Measurements from ENCODE around the gene KIF26B. TPM values are rescaled to one million over a fixed set of nuclear protein-coding genes. Genes with fewer than 3 reads are reported as not detected.

Gene KIF26B
- total RNA-seq, 6 experiments from 2014 or later, result 0.31 to 0.55 (median 0.35) TPM

DNA sequence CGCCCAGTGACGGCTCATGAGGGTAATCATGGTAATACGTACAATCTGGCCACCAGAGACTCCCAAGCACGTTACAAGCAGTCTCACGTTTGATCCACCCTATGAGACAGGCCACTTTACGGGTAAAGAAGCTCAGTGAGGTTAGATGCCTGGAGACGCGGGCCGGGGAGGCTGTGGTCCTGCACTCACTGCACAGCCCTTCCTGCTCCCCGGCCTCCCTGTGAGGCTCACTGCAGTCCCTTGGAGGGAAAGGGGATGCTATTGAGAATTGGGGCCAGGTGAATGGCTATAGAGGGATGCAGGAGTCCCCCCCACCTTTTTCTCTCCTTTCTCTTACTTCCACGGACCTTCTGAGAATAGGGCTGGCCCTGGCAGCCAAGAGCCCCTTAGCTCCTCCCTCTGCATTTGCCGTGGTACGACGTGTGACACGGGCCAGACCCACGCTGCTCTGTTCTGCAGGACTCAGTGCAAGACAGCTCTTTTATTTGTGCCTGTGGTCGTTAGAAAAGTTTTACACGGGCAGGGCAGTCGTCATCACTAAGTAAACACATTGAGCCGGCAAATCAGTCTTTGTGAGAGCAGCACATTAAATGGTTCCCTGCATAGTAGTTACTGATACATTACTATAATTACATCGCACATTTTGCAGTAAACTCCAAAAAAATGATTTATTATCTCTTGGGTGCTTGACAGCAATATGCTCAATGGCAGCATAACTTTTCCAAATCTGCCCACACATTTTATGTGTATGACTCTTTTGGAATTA, 18.8 kb downstream of the KIF26B start:
- TF ChIP-seq, protein P1, sequence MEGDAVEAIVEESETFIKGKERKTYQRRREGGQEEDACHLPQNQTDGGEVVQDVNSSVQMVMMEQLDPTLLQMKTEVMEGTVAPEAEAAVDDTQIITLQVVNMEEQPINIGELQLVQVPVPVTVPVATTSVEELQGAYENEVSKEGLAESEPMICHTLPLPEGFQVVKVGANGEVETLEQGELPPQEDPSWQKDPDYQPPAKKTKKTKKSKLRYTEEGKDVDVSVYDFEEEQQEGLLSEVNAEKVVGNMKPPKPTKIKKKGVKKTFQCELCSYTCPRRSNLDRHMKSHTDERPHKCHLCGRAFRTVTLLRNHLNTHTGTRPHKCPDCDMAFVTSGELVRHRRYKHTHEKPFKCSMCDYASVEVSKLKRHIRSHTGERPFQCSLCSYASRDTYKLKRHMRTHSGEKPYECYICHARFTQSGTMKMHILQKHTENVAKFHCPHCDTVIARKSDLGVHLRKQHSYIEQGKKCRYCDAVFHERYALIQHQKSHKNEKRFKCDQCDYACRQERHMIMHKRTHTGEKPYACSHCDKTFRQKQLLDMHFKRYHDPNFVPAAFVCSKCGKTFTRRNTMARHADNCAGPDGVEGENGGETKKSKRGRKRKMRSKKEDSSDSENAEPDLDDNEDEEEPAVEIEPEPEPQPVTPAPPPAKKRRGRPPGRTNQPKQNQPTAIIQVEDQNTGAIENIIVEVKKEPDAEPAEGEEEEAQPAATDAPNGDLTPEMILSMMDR (IDR thresholded peaks at IDR 0.05), result no peak
- no peak for TF ChIP-seq POLR2A (IDR thresholded peaks at IDR 0.05)
- H3K9me3 ChIP-seq, result no peaks in the 10 kb centered on the region
- 42% methylated on average over 16 of the region's 21 CpGs for WGBS (ENCODE audit: insufficient coverage, low coverage, low lambda C conversion rate, missing lambda C conversion rate)
- H3K27me3 ChIP-seq, result no peaks in the 10 kb centered on the region
- H3K36me3 ChIP-seq, result no peaks in the 10 kb centered on the region
- DNase-seq, result no peak
- H3K4me3 ChIP-seq, result no peak overlapping the region
- no peak overlapping the region for H3K27ac ChIP-seq
- ATAC-seq, result peak in 3 of 4 donors; percentile 14 to 57 (median 19)
- intact Hi-C loops (cut with DNase I), result no loop called here
- H3K4me1 ChIP-seq, result no peaks in the 10 kb centered on the region

DNA sequence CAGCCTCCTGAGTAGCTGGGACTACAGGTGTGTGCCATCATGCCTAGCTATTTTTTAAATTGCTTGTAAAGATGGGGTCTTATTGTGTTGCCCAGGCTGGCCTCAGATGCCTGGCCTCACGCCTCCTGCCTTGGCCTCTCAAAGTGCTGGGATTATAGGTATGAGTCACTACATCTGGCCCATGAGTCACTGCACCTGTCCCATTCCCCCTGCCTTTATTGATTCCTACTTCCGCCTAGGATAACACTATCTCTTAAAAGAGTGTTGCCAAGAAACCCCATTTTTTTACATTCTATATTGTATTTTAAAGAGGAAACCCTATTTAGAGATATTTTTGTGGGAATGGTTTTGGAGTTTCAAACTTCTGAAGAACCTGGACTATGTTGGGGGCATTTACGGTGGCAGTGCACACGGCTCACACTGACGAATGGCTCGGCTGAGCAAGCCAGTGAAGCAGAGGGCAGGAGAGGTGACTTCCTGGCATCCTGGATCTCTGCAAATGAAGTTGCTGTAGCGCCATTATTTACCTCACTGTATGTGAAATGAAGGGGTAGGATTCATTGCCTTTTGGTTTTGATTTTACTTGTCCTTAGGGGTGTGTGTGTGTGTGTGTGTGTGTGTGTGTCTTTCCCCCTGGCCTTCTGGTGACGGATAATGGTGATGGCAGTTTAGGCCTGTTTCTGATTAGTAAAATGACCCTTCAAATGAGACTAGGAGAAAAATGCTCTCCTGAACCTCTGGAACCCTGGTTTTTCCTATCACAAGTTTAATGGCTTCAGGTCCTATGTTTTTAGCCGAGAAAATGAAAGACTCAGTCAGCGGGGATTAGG, 22.5 kb downstream of the KIF26B start:
- WGBS (ENCODE audit: insufficient coverage, low coverage, low lambda C conversion rate, missing lambda C conversion rate), result 68% methylated on average over 9 of the region's 10 CpGs
- H3K9me3 ChIP-seq, result no peaks in the 10 kb centered on the region
- intact Hi-C loops (cut with DNase I), result no loop called here
- no peaks in the 10 kb centered on the region for H3K4me1 ChIP-seq
- no peaks in the 10 kb centered on the region for H3K36me3 ChIP-seq
- H3K27ac ChIP-seq, result no peak overlapping the region
- TF ChIP-seq, protein P1 (IDR thresholded peaks at IDR 0.05), result no peak
- TF ChIP-seq POLR2A (IDR thresholded peaks at IDR 0.05), result no peak
- DNase-seq, result no peak
- peak in 3 of 4 donors; percentile 25 to 74 (median 38) for ATAC-seq
- no peaks in the 10 kb centered on the region for H3K27me3 ChIP-seq
- no peak overlapping the region for H3K4me3 ChIP-seq

DNA sequence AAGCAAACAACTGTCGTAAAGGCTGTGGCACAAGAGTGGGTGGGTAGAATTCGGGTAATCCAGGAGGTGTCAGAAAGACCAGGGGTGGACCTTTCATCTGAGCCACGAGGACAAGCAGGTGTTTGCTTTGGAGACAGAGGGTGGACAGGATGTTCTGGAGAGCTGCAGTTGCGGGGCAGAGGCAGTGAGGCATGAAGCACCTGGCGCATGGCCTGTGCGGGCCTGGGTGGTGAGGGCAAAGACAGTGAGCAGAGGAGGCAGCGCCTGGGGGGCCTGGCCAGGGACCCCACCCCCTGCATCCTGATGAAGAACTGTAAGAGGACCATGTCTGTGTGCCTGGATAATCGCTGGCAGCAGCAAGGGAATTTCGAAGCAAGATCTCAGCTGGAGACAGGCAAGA, 24.9 kb downstream of the KIF26B start:
- H3K36me3 ChIP-seq, result no peaks in the 10 kb centered on the region
- no peak for TF ChIP-seq POLR2A (IDR thresholded peaks at IDR 0.05)
- TF ChIP-seq, protein P1 (IDR thresholded peaks at IDR 0.05), result no peak
- no peak overlapping the region for H3K27ac ChIP-seq
- intact Hi-C loops (cut with DNase I), result no loop called here
- ATAC-seq (peak in 1 of 4 donors; percentile 23), DNase-seq (no peak)
- H3K4me1 ChIP-seq, result no peaks in the 10 kb centered on the region
- no peak overlapping the region for H3K4me3 ChIP-seq
- H3K9me3 ChIP-seq, result no peaks in the 10 kb centered on the region
- no peaks in the 10 kb centered on the region for H3K27me3 ChIP-seq
- WGBS (ENCODE audit: insufficient coverage, low coverage, low lambda C conversion rate, missing lambda C conversion rate), result 53% methylated on average over 8 of the region's 9 CpGs

DNA sequence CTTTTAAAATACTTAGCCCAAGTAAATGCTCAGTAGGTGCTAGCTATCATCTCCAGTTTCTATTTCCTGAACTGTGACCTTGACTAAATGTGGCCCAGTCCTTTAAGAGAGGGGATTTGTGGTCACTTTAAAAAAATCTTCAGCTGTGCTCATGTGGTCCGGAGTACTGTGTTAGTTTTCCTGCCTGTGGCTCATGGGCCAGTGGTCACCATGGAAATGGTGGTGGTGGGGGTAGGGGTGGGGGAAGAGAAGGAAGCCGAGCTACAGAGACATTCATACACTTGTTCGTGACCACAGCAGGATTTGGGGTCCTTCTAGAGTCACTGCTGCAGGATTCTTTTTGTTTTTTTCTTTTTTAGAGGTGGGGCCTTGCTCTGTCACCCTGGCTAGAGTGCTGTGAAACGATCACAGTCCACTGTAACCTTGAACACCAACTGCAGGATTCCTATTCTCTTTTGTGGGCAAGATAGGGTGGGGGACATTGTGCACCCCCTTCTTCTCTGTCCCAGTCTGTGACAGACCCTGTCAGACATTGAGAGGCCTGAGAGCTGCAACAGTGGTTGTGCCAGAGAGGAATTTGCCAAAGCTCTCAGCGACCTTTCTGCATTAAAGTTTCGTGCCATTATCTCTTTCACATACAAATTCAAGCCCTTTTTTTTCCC, 25.8 kb downstream of the KIF26B start:
- Histone ChIP-seq H3K36me3 (no peaks in the 10 kb centered on the region), H3K27me3 (no peaks in the 10 kb centered on the region), H3K4me1 (no peaks in the 10 kb centered on the region), H3K4me3 (no peak overlapping the region), H3K9me3 (no peaks in the 10 kb centered on the region), H3K27ac (no peak overlapping the region)
- TF ChIP-seq POLR2A (IDR thresholded peaks at IDR 0.05), result no peak
- TF ChIP-seq, protein P1 (IDR thresholded peaks at IDR 0.05), result no peak
- DNase-seq (no peak), ATAC-seq (peak; percentile 46 to 54 (median 47))
- WGBS (ENCODE audit: insufficient coverage, low coverage, low lambda C conversion rate, missing lambda C conversion rate), result 49% methylated on average over 5 of the region's 6 CpGs
- intact Hi-C loops (cut with DNase I), result no loop called here
